ENCODE results near the gene TTC12. TPM values are rescaled to one million over a fixed set of nuclear protein-coding genes. Genes with fewer than 3 reads are reported as not detected.

TTC12 gene
- total and polyA plus RNA-seq, 2 donors (not counting 1 experiment from before 2014, with no cell fraction given): 9.9 to 11.9 TPM

- Histone ChIP-seq H4K20me1 (ENCODE audit: control insufficient read depth, extremely low read depth, insufficient read depth, low read length) (no peaks in the 10 kb centered on the region), H3K9me3 (ENCODE audit: control insufficient read depth, insufficient read depth, low read depth, low read length) (no peaks in the 10 kb centered on the region), H3K4me3 (replicated peaks in 1 of 4; ENCODE audit: control extremely low read depth in 1 of 4, insufficient read depth in 1 of 4, low read depth in 3 of 4, low read length in 4 of 4) (no peak overlapping the region), H3K4me2 (ENCODE audit: extremely low read depth, insufficient read depth, low read length) (no peak overlapping the region), H3K9ac (ENCODE audit: insufficient read depth, low read length) (no peak overlapping the region), H2AFZ (ENCODE audit: low read length) (no peak overlapping the region), H3K36me3 (ENCODE audit: control insufficient read depth, insufficient read depth, low read length) (no peaks in the 10 kb centered on the region), H3K27me3 (ENCODE audit: control insufficient read depth, insufficient read depth, low read length) (no peaks in the 10 kb centered on the region), H3K79me2 (ENCODE audit: control insufficient read depth, insufficient read depth, low read length) (no peaks in the 10 kb centered on the region), H3K4me1 (ENCODE audit: control insufficient read depth, extremely low read depth, insufficient read depth, low read length) (no peaks in the 10 kb centered on the region), H3K27ac (ENCODE audit: insufficient read depth, low read length) (no peak overlapping the region)
- TF ChIP-seq EZH2 (IDR thresholded peaks at IDR 0.05; ENCODE audit: low read length, missing control alignments): no peak
- TF ChIP-seq CTCF (conservative IDR thresholded peaks at IDR 0.05 in 1 of 2, IDR thresholded peaks at IDR 0.05 in 1 of 2; ENCODE audit: low read depth in 1 of 2, low read length in 2 of 2): no peak
- no peak for DNase-seq (ENCODE audit: low read depth in 2 of 2)
These were observed 40.7 kb upstream of the TTC12 start for GRCh38 chr11:113273720-113274119.

- Histone ChIP-seq H3K4me3 (replicated peaks in 1 of 4; ENCODE audit: control extremely low read depth in 1 of 4, insufficient read depth in 1 of 4, low read depth in 3 of 4, low read length in 4 of 4) (no peak overlapping the region), H3K9ac (ENCODE audit: insufficient read depth, low read length) (no peak overlapping the region), H3K36me3 (ENCODE audit: control insufficient read depth, insufficient read depth, low read length) (no peaks in the 10 kb centered on the region), H3K27me3 (ENCODE audit: control insufficient read depth, insufficient read depth, low read length) (no peaks in the 10 kb centered on the region), H4K20me1 (ENCODE audit: control insufficient read depth, extremely low read depth, insufficient read depth, low read length) (no peaks in the 10 kb centered on the region), H2AFZ (ENCODE audit: low read length) (no peak overlapping the region), H3K4me2 (ENCODE audit: extremely low read depth, insufficient read depth, low read length) (no peak overlapping the region), H3K79me2 (ENCODE audit: control insufficient read depth, insufficient read depth, low read length) (no peaks in the 10 kb centered on the region), H3K9me3 (ENCODE audit: control insufficient read depth, insufficient read depth, low read depth, low read length) (no peaks in the 10 kb centered on the region), H3K4me1 (ENCODE audit: control insufficient read depth, extremely low read depth, insufficient read depth, low read length) (no peaks in the 10 kb centered on the region), H3K27ac (ENCODE audit: insufficient read depth, low read length) (no peak overlapping the region)
- no peak for DNase-seq (ENCODE audit: low read depth in 2 of 2)
- TF ChIP-seq EZH2 (IDR thresholded peaks at IDR 0.05; ENCODE audit: low read length, missing control alignments): no peak
- TF ChIP-seq CTCF (conservative IDR thresholded peaks at IDR 0.05 in 1 of 2, IDR thresholded peaks at IDR 0.05 in 1 of 2; ENCODE audit: low read depth in 1 of 2, low read length in 2 of 2): peak in 1 of 2 donors; percentile 9
These were observed 39.4 kb upstream of the TTC12 start for GRCh38 chr11:113274713-113275582.

- Histone ChIP-seq H3K4me2 (ENCODE audit: extremely low read depth, insufficient read depth, low read length) (no peak overlapping the region), H3K9me3 (ENCODE audit: control insufficient read depth, insufficient read depth, low read depth, low read length) (no peaks in the 10 kb centered on the region), H3K4me1 (ENCODE audit: control insufficient read depth, extremely low read depth, insufficient read depth, low read length) (no peaks in the 10 kb centered on the region), H4K20me1 (ENCODE audit: control insufficient read depth, extremely low read depth, insufficient read depth, low read length) (no peaks in the 10 kb centered on the region), H2AFZ (ENCODE audit: low read length) (no peak overlapping the region), H3K27me3 (ENCODE audit: control insufficient read depth, insufficient read depth, low read length) (no peaks in the 10 kb centered on the region), H3K36me3 (ENCODE audit: control insufficient read depth, insufficient read depth, low read length) (no peaks in the 10 kb centered on the region), H3K4me3 (replicated peaks in 1 of 4; ENCODE audit: control extremely low read depth in 1 of 4, insufficient read depth in 1 of 4, low read depth in 3 of 4, low read length in 4 of 4) (no peak overlapping the region), H3K9ac (ENCODE audit: insufficient read depth, low read length) (no peak overlapping the region), H3K27ac (ENCODE audit: insufficient read depth, low read length) (no peak overlapping the region), H3K79me2 (ENCODE audit: control insufficient read depth, insufficient read depth, low read length) (no peaks in the 10 kb centered on the region)
- TF ChIP-seq EZH2 (IDR thresholded peaks at IDR 0.05; ENCODE audit: low read length, missing control alignments) (no peak), CTCF (conservative IDR thresholded peaks at IDR 0.05 in 1 of 2, IDR thresholded peaks at IDR 0.05 in 1 of 2; ENCODE audit: low read depth in 1 of 2, low read length in 2 of 2) (no peak)
- no peak for DNase-seq (ENCODE audit: low read depth in 2 of 2)
These were observed 38.8 kb upstream of the TTC12 start for GRCh38 chr11:113275602-113276001.
